GM19324 (cell line): ENCODE measurements around the gene ORM1.
"Not testable (repeated sequence)": the region's sequence is repeated elsewhere in the genome, so short reads cannot be mapped to it uniquely, and the experiment has no call there.

Source experiments
- ATAC-seq: cut with Tn5 transposase; IDR thresholded peaks from one replicate; pipeline ENCODE4 v1.9.1; 2021; ENCODE audit warnings: mild to moderate bottlenecking, moderate library complexity; ENCODE audit not compliant: unreplicated experiment, low FRiP score

Gene ORM1

DNA sequence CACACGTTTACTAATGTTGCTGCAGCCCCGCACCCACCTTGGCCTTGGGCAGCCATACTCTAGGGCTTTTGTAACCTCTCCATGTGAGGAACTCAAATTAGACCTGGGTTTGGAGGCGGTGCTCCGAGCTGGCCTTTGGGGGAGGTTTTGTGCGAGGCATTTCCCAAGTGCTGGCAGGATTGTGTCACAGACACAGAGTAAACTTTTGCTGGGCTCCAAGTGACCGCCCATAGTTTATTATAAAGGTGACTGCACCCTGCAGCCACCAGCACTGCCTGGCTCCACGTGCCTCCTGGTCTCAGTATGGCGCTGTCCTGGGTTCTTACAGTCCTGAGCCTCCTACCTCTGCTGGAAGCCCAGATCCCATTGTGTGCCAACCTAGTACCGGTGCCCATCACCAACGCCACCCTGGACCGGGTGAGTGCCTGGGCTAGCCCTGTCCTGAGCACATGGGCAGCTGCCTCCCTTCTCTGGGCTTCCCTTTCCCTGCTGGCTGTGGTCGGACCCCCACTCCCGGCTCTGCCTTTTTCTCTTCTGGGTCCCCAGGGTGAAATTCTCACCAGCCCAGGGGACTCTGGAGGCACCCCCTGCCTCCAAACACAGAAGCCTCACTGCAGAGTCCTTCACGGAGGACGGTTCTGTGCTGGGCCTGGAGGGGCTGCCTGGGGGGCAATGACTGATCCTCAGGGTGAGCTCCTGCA lies at the start of gene ORM1:
TSS of gene ORM1 (plus strand) at position 268 of the 701 bp plus-strand sequence. CDS start at position 304, 36 bp downstream.
- ATAC-seq = not testable (repeated sequence)

DNA sequence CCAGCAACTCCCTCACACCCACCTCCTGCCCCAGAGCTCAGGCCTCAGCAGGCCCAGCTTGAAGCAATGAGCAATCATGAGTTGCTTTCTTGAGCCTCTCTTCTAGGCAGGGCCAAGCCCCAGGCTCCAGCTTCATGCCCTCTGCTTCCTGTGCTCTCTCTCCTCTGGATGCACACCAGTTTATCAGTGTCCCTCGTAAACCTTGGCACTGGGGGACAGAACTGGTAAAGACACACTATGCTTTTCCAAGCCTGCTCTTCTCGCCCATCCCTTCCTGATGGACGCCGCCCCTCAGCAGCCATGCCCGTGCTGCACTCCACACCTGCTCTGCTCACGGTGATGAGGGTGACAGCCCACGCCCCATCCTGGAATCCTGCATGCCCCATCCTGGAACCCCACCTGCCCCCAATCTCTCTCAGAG lies 49.4 kb upstream of the ORM1 start:
- ATAC-seq = no peak

DNA sequence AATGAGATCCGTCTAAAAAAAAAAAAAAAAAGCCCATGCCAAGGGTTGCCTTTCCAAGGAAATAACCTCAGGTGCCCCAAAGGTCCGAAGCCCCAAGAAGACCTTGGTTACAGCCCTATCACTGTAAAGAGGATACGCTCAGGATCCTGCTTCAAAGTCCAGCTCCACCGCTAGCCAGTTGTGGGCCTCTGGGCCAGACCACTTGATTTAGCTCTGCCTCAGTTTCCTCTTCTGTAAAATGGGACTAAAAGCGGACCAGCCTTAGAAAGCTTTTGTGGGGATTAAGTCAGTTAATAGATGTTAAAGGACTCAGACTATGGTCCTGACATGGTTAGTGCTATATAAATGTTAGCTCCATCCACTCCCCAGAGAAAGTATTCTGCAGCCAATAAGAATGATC lies 48.7 kb upstream of the ORM1 start:
- ATAC-seq = no peak

DNA sequence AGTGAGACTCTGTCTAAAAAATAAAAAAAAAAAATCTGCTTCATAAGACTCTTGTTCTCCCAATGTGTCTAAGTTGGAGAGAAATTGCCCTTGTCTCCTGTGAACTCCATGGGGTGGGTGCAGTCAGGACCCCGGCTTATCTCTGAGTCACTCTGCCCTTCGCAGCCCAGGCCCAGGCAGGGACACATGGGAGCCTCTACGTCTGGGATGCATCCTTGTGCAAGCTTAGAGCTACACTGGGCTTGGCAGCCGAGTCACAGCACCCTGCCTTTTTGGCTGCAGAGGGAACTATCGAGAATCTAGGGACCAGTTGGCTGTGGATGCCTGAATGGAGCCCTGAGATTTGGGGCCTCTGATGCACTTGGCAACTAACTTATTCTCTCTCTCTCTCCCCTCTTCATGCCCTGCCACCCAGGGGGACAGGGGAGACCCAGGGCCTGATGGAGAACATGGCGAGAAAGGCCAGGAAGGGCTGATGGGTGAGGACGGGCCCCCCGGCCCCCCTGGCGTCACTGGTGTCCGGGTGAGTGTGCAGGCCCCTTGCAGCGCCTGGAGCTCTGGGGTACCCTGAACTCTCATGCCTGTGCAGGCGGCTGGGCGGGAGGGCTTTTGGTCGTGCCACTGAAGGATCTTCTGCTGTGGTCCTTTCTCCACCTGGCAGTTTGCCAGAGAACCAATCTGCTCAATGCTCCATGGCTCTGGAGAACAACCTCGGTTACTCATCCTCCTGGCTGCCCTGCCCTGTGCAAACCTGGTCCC lies 47.5 kb upstream of the ORM1 start:
- ATAC-seq = no peak

DNA sequence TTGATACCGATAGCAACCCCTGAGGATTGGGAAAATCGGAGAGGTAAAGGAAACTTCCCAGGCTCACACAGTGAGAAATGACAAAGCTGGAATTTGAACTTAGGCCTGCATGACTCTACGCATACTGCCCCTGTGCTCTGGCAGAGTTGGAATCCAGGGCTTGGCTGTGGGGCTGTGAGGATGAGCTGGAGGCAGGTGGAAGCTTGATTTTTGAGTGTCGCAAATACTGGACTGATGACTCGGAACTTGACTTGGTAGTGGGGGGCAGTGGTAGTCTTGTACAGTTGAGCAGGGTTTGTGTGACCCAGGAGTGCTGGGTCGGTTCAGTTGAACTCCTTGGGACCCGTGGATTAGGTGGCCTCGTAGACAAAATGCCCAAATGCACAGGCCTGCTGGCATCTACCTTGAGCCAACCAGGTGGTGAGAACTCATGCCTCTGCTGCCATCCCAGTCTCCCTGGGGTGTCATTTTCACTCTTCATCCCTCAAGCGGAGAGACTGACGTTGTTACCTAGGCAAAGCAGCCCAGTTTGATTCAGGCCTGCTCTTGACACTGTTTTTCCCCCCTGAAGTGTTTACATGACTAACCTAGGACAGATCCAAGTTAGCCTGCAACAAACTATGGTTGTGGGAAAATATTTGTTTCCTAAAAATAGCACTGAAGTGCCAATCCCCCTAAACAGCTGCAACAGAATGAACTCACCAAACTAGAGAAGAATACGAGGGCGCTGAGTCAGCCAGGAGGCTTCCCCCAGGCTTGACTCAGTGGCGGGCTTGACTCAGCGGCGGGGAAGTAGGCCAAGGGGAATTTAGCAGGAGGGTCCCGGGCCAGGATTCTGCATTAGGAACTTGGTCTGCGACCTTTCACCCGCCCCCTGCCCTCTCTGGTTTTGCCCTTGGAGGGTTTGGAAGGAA lies 45.7 kb upstream of the ORM1 start:
- ATAC-seq = no peak

DNA sequence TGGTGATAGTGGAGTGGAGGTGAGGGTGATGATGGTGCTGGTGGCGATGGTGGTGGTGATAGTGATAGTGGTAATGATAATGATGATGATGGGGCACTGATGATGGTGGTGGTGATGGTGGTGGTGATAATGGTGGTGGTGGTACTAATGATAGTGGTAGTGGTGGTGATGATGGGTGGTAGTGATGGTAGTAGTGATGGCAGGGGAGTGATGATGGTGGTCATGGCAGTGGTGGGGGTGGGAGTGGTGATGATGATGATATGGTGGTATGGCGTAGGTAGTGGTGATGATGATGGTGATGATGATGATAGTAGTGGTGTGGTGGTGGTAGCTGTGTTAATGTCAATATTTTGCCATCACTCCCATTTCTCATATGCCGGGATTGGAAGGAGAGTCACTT lies 44.5 kb upstream of the ORM1 start:
- no peak for ATAC-seq

DNA sequence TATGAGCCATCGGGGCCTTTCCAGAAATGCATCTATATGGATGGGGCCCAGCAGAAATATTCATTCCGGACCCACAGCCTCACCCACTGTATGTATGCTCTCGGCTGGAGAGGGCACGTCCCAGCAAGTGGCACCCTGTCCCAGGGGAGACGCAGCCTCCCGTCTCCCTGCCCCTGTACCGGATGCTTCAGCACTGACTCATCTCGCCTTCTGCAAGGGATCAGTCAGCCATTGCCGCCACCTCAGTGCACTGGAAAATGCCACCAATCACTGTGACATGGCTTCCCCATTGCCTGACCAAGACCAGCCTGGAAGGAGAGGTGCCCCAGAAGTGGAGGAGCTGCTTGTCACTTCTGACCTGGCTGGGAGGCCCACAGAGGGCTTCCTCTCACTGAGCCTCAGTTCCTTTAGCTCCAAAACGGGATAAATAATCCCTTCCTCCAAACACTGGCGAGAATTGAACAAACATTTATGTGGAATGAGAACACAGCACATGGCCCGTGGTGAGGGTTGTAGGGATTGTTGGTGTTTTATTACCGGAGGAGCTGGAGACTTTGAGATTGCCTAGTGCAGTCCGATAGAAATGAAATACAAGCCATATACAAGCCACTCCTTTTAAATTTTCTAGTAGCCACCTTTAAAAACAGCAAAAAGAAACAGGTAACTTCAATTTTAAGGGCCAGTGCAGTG lies 43.9 kb upstream of the ORM1 start:
- ATAC-seq = no peak

DNA sequence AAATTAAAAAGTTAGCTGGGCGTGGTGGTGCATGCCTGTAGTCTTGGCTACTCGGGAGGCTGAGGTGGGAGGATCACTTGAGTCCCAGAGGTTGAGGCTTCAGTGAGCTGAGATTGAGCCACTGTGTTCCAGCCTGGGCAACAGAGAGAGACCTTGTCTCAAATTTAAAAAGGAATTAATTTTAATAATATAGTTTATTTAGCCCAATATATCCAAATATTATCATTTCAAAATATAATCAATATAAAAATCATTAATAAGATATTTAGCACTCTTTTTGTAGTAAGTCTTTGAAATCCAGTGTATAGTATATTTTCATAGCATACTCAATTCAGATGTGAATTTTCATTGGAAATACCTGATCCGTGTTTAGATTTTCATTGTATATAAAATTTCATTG lies 43.2 kb upstream of the ORM1 start:
- ATAC-seq = no peak

DNA sequence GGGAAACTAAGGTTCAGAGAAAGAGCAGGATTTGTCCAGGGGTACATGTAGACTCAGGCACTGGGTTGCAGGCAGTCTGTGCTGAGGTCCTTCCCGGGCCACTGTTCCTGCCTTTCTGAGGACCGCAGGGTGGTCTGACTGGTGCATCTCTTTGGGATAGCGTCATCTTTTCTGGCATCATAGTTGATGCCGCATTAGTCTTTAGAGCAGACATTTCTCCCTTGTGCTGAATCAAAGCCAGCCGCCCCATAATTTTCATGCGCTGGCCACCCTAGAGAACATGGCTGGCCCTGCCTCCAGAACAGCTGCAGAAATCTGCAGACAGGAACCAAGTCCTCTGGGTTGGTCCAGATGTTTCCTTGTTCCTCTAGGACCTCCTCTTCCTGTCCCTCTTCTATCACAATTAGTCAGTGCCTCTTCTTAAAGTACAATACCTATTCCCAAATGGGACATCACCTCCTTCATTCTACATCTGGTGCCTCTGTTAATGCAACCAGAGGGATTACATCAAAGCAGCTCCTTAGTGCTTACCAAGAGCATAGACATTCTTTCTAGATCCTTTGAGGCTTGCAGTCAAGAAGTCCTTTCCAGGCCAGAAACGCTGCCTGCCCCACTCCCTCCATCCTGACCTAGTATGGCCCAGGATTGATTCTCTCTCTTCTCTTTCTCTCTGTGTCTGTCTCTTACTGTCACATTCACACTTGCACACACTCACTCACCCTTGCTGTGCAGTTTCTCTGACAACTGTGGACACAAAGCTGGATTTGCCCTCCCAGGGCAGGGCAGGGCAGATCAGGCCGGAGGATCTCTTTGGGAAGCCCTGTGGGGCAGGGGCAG lies 42.0 kb upstream of the ORM1 start:
- no peak for ATAC-seq

DNA sequence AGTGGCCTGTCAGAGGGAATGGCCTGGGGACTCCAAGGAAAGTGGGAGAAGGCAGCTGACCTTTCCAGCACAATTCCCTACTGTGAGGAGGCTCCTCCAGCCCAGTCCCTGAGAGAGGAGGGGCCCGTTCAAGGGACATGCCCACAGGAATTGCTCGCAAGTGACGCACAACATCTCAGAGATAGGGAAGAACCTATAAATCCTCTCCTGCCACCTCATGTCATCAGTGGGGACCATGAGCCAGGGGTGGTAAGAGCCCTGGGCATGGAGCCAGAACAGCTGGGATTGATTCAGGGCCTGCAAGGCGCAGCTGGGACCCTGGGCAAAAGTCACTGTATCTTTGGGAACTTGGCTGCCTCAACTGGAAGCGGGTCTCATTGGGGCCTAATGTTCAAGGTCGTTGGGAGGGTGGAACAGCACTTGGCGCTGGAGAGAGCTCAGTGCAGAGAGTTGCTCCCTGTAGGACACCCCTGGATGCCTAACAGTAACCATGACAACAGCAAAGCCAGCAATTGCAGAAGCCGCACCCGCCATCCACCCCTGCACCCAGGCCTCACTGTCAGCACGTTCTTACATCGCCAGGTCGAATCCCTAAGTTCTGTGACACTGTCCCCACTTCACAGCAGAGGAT lies 41.3 kb upstream of the ORM1 start:
- ATAC-seq = no peak

DNA sequence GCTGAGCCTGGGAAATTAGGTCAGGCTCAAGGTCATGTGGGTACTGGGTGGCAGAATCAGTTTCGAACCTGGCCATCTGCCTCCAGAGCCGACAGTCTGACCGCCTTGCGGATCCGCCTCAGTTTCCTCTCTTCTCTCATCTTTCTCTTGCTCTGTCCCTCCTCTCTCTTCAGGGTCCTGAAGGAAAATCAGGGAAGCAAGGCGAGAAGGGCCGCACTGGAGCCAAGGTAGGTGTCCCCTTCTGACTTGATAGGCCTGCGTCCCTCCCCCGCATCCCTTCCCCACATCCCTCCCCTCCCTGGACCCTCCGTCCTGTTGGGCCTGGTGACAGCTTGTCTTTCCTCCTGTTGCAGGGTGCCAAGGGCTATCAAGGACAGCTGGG lies 40.8 kb upstream of the ORM1 start:
- no peak for ATAC-seq

DNA sequence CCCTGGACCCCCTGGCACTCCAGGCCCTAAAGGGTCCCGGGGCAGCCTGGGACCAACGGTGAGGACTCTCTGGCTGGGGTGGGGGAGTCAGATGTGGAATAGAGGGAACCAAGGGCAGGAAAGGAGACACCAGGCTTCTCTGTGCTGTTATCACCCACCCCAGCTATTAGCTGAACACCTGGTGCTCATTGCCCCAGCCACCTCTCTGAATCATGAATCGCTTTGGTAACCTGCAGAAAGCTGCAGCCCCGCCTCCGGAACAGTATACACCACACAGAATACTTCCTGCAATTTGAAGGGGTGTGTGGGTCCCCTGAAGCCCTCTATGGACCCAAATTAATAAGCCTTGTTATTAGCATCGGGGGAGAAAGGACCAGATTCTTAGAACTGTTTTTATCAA lies 40.4 kb upstream of the ORM1 start:
- ATAC-seq = no peak

DNA sequence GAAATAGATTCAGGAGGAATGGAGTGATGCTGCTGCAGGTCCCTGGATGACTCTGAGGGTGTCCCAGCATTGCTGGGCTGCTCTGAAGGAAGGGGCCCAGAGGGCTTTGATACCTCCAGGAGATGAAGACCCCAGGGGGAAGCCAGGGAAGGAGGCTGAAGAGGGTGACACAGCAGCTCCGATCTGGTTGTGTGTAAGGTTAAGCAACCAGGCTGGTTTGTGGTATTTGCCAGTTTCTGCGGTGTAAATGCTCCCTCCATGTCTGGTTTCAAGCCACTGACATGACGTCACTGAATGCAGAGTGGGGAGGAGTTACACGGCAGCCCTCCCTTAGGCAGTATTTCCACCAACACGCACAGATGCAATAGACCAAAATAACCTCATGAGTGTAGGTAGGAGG lies 40.0 kb upstream of the ORM1 start:
- ATAC-seq = no peak

DNA sequence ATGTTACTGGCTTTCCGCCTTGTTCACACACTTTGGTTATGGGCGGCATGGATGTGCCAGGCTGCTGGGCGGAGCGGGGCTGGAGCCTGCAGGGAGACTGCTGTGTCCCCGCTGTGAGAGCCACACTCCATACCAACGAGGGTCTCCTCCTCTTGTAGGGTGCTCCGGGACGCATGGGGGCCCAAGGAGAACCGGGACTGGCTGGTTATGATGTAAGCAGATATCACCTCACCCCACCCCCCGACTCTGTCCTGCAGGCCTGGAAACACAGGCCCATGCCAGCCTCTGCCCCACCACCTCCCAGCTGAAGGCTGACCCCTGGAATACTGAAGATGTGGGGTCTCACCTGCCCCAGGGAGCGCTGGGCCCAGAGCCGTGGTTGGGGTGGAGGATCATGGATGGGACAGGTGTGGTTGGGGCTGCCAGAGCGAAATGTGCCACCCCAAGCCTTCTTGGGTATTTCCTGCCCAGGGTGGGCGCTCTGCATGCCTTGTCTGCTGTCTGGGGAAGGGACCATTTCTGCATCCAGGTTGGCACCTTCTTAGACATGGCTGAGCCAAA lies 39.3 kb upstream of the ORM1 start:
- ATAC-seq = no peak

DNA sequence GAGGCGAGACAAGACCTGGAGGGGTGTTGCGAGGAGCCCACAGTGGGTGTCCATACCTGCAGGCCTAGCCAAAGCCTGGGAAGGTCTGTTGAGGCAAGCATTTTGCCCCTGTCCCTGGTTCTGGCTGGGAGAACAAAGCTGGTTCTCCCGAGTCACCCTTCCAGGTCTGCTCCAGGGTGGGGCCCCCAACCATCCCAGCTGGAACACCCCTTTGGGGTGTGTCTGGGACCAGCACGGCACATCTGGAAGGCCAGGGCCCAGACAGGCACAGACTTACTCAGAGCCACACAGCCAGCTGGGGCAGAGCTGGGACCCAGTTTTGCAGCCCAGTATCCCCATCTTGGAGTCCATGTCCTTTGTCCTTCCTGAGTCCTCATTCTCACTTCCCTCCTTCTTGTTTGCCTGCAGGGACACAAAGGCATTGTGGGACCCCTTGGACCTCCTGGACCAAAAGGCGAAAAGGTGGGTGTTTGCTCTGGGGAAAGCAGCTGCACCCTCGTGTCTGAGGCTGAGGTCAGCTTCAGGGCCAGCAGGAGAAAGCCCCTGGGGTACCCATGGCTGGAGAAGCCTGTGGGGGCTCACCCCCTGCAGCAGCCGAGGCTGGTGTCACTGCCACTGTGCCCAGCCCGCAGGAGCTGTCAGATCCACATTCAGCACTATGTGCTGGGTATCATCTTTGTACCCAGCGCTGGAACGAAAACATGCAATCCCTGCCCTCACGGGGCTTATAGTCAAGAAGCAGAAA lies 38.4 kb upstream of the ORM1 start:
- ATAC-seq = no peak

DNA sequence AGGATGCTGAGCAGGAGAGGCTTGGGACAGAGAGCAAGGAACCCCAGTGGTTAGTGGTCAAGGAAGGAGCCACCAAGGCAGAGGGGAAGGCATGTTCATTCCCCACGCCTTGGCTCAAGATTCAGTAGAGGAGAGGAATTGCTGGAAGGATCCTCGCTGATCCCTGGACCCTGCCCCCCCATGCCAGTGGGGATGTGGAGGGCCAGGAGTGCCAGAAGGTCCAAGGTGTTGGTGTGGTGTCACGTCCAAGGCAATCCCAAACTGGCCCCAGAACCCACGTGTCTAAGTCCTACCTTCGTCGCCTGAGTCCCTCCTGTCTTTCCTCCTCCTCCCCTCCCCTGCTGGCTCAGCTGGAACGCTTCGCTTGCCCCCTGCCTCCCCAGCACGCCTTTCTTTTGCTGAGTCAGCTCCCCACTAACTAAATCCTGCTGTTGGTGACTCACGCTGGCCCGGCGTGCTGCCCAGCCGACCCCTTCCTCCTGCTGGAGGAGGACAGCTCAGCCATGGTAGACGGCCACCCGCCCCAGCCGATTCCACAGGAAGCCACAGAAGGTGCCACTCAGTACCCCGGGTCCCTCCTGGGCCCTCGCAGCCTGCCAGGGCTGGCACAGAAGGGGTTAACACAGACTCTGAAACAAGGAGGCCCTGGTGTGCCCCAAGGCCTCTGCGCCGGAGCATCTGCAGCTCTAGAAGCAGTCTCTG lies 37.6 kb upstream of the ORM1 start:
- no peak for ATAC-seq

DNA sequence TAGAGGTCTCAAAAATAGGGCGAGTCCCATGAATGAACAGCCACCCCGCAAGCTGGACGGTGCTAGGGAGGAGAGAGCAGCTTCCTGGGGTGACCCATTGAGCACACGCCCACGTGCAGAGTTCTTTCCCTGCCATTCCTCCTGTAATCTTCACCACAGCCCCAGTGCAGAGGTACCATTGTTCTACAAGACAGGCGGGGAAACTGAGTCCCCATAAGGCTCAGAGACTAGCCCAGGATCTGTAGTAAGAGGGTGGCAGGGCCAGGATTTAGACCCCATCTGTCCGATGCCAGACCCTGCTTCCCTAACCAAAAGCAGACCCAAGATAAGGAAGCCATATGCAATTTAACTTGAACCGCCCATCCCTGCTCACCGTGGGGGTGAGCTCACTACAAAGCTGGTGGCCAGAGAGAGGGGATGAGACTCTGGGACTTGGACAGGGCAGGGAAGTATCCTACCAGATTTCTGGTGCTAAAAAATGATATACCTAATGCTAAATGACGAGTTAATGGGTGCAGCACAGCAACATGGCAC lies 36.7 kb upstream of the ORM1 start:
- ATAC-seq = no peak
